ENCODE measurements around the gene PAPSS1. TPM values are rescaled to one million over a fixed set of nuclear protein-coding genes. Genes with fewer than 3 reads are reported as not detected.

PAPSS1 gene
- polyA plus RNA-seq, 1 donor from 2014 or later, result 216 TPM

DNA sequence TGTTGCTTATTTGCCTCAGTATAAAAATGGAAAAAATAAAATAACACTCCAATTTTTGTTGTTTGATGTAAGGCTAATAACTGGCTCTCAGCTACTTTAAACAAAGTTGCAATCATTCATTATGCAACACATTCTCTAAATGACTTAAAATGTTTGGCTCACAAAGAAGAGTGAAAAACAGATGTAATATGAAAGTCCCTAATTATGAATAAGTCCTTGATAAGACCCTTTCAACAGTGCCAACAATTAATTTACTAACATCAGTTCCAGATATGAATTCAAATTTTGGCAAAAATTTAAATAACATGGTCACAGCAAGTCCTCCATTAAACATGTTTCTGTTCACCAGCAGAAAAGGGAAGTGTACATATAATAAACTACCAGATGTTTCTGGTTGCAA lies 69.8 kb downstream of the PAPSS1 start:
- Histone ChIP-seq H3K9me3 (ENCODE audit: low read length) (no peaks in the 10 kb centered on the region), H3K9me2 (ENCODE audit: insufficient read depth, low read length) (no peaks in the 10 kb centered on the region), H2AFZ (ENCODE audit: low read depth, low read length) (no peak overlapping the region), H3K27me3 (ENCODE audit: insufficient read depth, low read depth, low read length) (no peaks in the 10 kb centered on the region), H3K9ac (ENCODE audit: low read length) (no peak overlapping the region), H3K27ac (ENCODE audit: low read length) (peak overlapping the region; percentile 30), H3K79me2 (replicated peaks; ENCODE audit: insufficient read depth, low read length) (no peaks in the 10 kb centered on the region), H4K20me1 (ENCODE audit: insufficient read depth) (no peaks in the 10 kb centered on the region), H3K4me3 (ENCODE audit: low read length) (no peak overlapping the region), H3F3A (ENCODE audit: insufficient read depth, low read length, poor library complexity, severe bottlenecking) (peaks cover 2% of the 10 kb centered on the region), H3K4me2 (ENCODE audit: low read length) (peak overlapping the region; percentile 8), H3K36me3 (ENCODE audit: insufficient read depth, low read length) (peaks cover 19% of the 10 kb centered on the region)
- TF ChIP-seq, protein P1, sequence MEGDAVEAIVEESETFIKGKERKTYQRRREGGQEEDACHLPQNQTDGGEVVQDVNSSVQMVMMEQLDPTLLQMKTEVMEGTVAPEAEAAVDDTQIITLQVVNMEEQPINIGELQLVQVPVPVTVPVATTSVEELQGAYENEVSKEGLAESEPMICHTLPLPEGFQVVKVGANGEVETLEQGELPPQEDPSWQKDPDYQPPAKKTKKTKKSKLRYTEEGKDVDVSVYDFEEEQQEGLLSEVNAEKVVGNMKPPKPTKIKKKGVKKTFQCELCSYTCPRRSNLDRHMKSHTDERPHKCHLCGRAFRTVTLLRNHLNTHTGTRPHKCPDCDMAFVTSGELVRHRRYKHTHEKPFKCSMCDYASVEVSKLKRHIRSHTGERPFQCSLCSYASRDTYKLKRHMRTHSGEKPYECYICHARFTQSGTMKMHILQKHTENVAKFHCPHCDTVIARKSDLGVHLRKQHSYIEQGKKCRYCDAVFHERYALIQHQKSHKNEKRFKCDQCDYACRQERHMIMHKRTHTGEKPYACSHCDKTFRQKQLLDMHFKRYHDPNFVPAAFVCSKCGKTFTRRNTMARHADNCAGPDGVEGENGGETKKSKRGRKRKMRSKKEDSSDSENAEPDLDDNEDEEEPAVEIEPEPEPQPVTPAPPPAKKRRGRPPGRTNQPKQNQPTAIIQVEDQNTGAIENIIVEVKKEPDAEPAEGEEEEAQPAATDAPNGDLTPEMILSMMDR (IDR thresholded peaks at IDR 0.05; ENCODE audit: poor library complexity, severe bottlenecking), result no peak
- TF ChIP-seq EP300 (conservative IDR thresholded peaks at IDR 0.05; ENCODE audit: poor library complexity, severe bottlenecking) (no peak), MXI1 (conservative IDR thresholded peaks at IDR 0.05; ENCODE audit: poor library complexity, severe bottlenecking) (no peak), SMC3 (conservative IDR thresholded peaks at IDR 0.05; ENCODE audit: poor library complexity) (no peak), RAD21 (conservative IDR thresholded peaks at IDR 0.05) (no peak), TAF1 (IDR thresholded peaks at IDR 0.05; ENCODE audit: low read depth) (no peak), EZH2 (IDR thresholded peaks at IDR 0.05; ENCODE audit: borderline replicate concordance, insufficient read depth, low read length, poor library complexity, severe bottlenecking) (no peak), POLR2AphosphoS5 (IDR thresholded peaks at IDR 0.05) (no peak)
- TF ChIP-seq, protein P2, sequence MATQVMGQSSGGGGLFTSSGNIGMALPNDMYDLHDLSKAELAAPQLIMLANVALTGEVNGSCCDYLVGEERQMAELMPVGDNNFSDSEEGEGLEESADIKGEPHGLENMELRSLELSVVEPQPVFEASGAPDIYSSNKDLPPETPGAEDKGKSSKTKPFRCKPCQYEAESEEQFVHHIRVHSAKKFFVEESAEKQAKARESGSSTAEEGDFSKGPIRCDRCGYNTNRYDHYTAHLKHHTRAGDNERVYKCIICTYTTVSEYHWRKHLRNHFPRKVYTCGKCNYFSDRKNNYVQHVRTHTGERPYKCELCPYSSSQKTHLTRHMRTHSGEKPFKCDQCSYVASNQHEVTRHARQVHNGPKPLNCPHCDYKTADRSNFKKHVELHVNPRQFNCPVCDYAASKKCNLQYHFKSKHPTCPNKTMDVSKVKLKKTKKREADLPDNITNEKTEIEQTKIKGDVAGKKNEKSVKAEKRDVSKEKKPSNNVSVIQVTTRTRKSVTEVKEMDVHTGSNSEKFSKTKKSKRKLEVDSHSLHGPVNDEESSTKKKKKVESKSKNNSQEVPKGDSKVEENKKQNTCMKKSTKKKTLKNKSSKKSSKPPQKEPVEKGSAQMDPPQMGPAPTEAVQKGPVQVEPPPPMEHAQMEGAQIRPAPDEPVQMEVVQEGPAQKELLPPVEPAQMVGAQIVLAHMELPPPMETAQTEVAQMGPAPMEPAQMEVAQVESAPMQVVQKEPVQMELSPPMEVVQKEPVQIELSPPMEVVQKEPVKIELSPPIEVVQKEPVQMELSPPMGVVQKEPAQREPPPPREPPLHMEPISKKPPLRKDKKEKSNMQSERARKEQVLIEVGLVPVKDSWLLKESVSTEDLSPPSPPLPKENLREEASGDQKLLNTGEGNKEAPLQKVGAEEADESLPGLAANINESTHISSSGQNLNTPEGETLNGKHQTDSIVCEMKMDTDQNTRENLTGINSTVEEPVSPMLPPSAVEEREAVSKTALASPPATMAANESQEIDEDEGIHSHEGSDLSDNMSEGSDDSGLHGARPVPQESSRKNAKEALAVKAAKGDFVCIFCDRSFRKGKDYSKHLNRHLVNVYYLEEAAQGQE (IDR thresholded peaks at IDR 0.05; ENCODE audit: borderline replicate concordance), result no peak

DNA sequence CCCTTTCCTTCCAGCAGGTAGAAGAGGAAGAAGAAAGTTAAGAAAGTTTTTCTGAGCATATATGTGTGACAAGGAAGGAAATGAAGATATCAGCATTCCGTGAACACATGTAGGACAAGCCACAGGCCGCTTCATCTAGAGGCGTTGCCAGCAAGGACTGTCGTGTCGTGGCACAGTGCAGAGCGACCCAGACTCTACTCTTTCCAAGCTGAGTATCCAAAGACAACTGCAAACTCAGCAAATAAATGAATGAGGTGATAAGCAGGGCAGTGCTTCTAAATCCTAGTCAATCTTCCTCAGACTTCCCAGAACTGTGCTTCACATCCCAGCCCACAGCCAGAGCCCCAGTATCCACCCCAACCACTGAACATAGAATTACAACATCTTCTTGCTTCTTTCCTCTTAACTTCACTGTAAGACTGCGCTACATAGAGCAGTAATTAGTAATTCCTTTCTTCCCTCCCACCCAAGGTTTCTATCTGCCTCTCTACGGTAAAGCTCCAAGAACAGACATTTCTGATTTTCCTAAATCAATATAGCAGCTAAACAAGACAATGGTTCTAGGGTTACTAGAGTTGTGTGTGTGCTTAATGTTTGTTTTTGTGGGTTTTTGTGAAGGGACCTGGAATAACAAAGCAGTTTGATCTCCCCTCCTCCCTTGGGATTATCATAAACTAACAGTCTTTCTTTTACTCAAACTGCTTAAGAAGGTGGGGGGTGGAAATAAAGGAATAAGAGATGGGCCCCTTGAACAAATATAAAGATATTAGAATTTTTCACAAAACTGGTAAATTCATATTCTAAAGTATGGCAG lies 71.6 kb downstream of the PAPSS1 start:
- no peaks in the 10 kb centered on the region for H3F3A ChIP-seq (ENCODE audit: insufficient read depth, low read length, poor library complexity, severe bottlenecking)
- no peaks in the 10 kb centered on the region for H3K79me2 ChIP-seq (replicated peaks; ENCODE audit: insufficient read depth, low read length)
- no peaks in the 10 kb centered on the region for H3K27me3 ChIP-seq (ENCODE audit: insufficient read depth, low read depth, low read length)
- H3K36me3 ChIP-seq (ENCODE audit: insufficient read depth, low read length), result peaks cover 30% of the 10 kb centered on the region
- no peak overlapping the region for H2AFZ ChIP-seq (ENCODE audit: low read depth, low read length)
- no peak overlapping the region for H3K27ac ChIP-seq (ENCODE audit: low read length)
- no peak overlapping the region for H3K9ac ChIP-seq (ENCODE audit: low read length)
- no peaks in the 10 kb centered on the region for H4K20me1 ChIP-seq (ENCODE audit: insufficient read depth)
- H3K9me3 ChIP-seq (ENCODE audit: low read length), result no peaks in the 10 kb centered on the region
- H3K9me2 ChIP-seq (ENCODE audit: insufficient read depth, low read length), result no peaks in the 10 kb centered on the region
- no peak overlapping the region for H3K4me2 ChIP-seq (ENCODE audit: low read length)
- H3K4me3 ChIP-seq (ENCODE audit: low read length), result no peak overlapping the region
- TF ChIP-seq, protein P1 (IDR thresholded peaks at IDR 0.05; ENCODE audit: poor library complexity, severe bottlenecking), result no peak
- no peak for TF ChIP-seq TAF1 (IDR thresholded peaks at IDR 0.05; ENCODE audit: low read depth)
- TF ChIP-seq, protein P2 (IDR thresholded peaks at IDR 0.05; ENCODE audit: borderline replicate concordance), result no peak
- TF ChIP-seq RAD21 (conservative IDR thresholded peaks at IDR 0.05), result no peak
- TF ChIP-seq EP300 (conservative IDR thresholded peaks at IDR 0.05; ENCODE audit: poor library complexity, severe bottlenecking), result no peak
- TF ChIP-seq SMC3 (conservative IDR thresholded peaks at IDR 0.05; ENCODE audit: poor library complexity), result no peak
- no peak for TF ChIP-seq MXI1 (conservative IDR thresholded peaks at IDR 0.05; ENCODE audit: poor library complexity, severe bottlenecking)
- no peak for TF ChIP-seq EZH2 (IDR thresholded peaks at IDR 0.05; ENCODE audit: borderline replicate concordance, insufficient read depth, low read length, poor library complexity, severe bottlenecking)
- TF ChIP-seq POLR2AphosphoS5 (IDR thresholded peaks at IDR 0.05), result no peak

Data from neural cell (in vitro differentiated cells).